Esophagus squamous epithelium (tissue), 5 donors: ENCODE measurements around the gene CDC73. TPM values are rescaled to one million over a fixed set of nuclear protein-coding genes. Genes with fewer than 3 reads are reported as not detected.
A peak's percentile ranks its signal among the peaks of the same experiment; 100 is the strongest.

Source experiments
- DNase-seq: peaks from one replicate; lab custom pipeline; 2025; lab: John Stamatoyannopoulos, UW
- H3K27ac ChIP-seq, 4 donors: fragments of 200-600 bp; sonication (generic); one replicate each; pipeline ENCODE4 v1.5.1; 2016 to 2019; ENCODE audit warnings: mild to moderate bottlenecking in 1 of 4
- H3K27me3 ChIP-seq, 4 donors: fragments of 200-600 bp; sonication (generic); 1 replicate in 3 of 4; 2 replicates in 1 of 4; pipeline versions ENCODE4 v1.5.1 to v1.6.0; 2017 to 2021; ENCODE audit warnings: antibody characterized with exemption in 1 of 4
- H3K36me3 ChIP-seq, 3 donors: fragments of 200-600 bp; sonication (generic); one replicate each; pipeline ENCODE4 v1.5.1; 2016 to 2019
- H3K4me1 ChIP-seq, 3 donors: fragments of 200-600 bp; sonication (generic); one replicate each; pipeline ENCODE4 v1.5.1; 2017 to 2019
- H3K4me3 ChIP-seq, 4 donors: fragments of 200-600 bp; sonication (generic); 1 replicate in 3 of 4; 2 replicates in 1 of 4; pipeline ENCODE4 v1.5.1; 2016 to 2019; ENCODE audit warnings: mild to moderate bottlenecking in 2 of 4, moderate library complexity in 1 of 4
- H3K9me3 ChIP-seq, 3 donors: fragments of 200-600 bp; sonication (generic); one replicate each; pipeline ENCODE4 v1.5.1; 2016 to 2019
- CTCF ChIP-seq, 6 experiments: fragments of 450-650 bp in 4 of 6; fragments of 200-600 bp in 2 of 6; sonication (generic) in 2 of 6; IDR thresholded peaks; one replicate each; pipeline ENCODE4 v1.5.1; 2016 to 2019; ENCODE audit warnings: antibody characterized with exemption in 6 of 6, mild to moderate bottlenecking in 4 of 6, moderate library complexity in 4 of 6
- POLR2A ChIP-seq, 4 donors: fragments of 450-650 bp; IDR thresholded peaks; one replicate each; pipeline ENCODE4 v1.6.1; 2017; ENCODE audit warnings: antibody characterized with exemption in 4 of 4, mild to moderate bottlenecking in 4 of 4, moderate library complexity in 3 of 4
- WGBS, 2 donors: methylation state at CpG; one replicate each; pipeline ENCODE4 v1.1.5; 2018; 5-methylcytosine and 5-hydroxymethylcytosine counted together
- intact Hi-C: fragments of 100-400 bp; cut with DNase I; formaldehyde crosslinking; loops from one replicate; pipeline ENCODE4 v1.15.0; 2022
- total RNA-seq, 4 donors: library from RNA; depleted of rRNA; stranded (reverse); fragments of >200 nt; gene quantifications; one replicate each; pipeline ENCODE4 v1.1.0, GENCODE V29; 2016
- donor health status: DM: yes; HTN: yes; CAD: no.

CDC73 gene
- total RNA-seq, 4 donors from 2014 or later: 17.3 to 39.5 (median 26.6) TPM

DNA sequence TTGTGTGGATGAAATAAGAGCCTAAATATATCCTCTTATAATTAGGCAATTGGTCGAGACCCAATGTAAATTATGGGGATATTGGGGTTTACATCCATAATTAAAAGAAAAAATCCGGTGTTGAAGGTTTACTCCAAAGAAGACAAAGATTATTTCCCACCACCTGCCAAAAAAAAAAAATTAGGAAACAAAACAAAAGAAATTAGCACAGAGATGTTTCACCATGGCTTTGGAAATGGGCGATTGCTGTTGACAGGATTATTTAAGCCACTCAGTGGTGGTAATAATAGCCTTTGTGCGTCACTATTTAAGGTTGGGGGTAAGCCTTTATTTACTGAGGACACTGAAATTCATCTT is 16.0 kb upstream of the CDC73 start:
- peaks cover 7 to 29% (median 8%) of the 10 kb centered on the region in 3 donors for H3K4me1 ChIP-seq
- peaks cover 0 to 2% (median 0%) of the 10 kb centered on the region in 3 donors for H3K36me3 ChIP-seq
- intact Hi-C loops: no loop called here
- TF ChIP-seq POLR2A (IDR thresholded peaks at IDR 0.05) (no peak), CTCF (IDR thresholded peaks at IDR 0.05) (no peak)
- no peaks in the 10 kb centered on the region for H3K9me3 ChIP-seq
- peak overlapping the region; percentile 69 to 88 (median 80) for H3K4me3 ChIP-seq
- no peak for DNase-seq
- peak overlapping the region; percentile 89 to 98 (median 94) for H3K27ac ChIP-seq
- WGBS, 2 donors: 26 to 29% methylated on average over 4 of the region's 4 CpGs
- no peaks in the 10 kb centered on the region for H3K27me3 ChIP-seq

DNA sequence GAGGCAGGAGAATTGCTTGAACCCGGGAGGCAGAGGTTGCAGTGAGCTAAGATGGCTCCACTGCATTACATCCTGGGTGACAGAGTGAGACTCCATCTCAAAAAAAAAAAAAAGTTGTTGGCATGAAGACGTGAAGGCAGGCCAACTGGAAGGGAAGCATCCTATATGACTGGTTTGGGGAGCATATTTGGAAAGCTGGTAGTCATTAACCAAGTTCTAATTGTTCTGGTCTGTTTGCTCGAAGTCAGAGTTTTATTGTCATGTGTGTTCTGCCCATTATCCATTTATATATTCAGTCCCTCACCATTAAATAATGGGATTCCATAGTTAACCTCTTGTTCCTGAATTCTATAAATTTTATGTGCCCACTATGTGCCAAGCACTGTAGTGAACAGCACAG is 13.4 kb upstream of the CDC73 start:
- intact Hi-C loops: no loop called here
- WGBS, 2 donors: 69 to 73% methylated on average over 3 of the region's 3 CpGs
- H3K4me1 ChIP-seq: peaks cover 7 to 26% (median 10%) of the 10 kb centered on the region in 3 donors
- no peaks in the 10 kb centered on the region for H3K36me3 ChIP-seq
- no peaks in the 10 kb centered on the region for H3K9me3 ChIP-seq
- no peak overlapping the region for H3K27ac ChIP-seq
- TF ChIP-seq POLR2A (IDR thresholded peaks at IDR 0.05) (no peak), CTCF (IDR thresholded peaks at IDR 0.05) (no peak)
- no peak overlapping the region for H3K4me3 ChIP-seq
- no peak for DNase-seq
- H3K27me3 ChIP-seq: no peaks in the 10 kb centered on the region

DNA sequence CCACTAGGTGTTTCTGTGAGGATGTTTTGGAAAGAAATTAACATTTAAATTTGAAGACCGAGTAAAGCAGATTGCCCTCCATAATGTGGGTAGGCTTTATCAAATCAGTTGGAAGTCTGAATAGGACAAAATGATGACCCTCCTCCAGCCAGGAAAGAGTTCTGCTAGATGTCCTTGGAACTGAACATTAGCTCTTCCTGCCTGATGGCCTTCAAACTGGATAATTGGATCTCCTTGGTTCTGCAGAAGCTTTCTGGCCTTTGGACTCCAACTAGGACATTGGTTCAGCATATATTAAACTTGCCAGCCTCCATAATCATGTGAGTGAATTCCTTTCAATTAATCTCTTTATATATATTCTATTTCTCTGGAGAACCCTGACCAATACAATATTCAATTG is 12.2 kb upstream of the CDC73 start:
- intact Hi-C loops: no loop called here
- no peak overlapping the region for H3K4me3 ChIP-seq
- 94 to 100% methylated on average over 1 of the region's 1 CpG for WGBS, 2 donors
- no peaks in the 10 kb centered on the region for H3K36me3 ChIP-seq
- TF ChIP-seq POLR2A (IDR thresholded peaks at IDR 0.05): no peak
- no peak for TF ChIP-seq CTCF (IDR thresholded peaks at IDR 0.05)
- H3K27me3 ChIP-seq: no peaks in the 10 kb centered on the region
- H3K4me1 ChIP-seq: peaks cover 0 to 16% (median 5%) of the 10 kb centered on the region in 3 donors
- DNase-seq: no peak
- H3K27ac ChIP-seq: no peak overlapping the region
- H3K9me3 ChIP-seq: no peaks in the 10 kb centered on the region

- Histone ChIP-seq H3K4me3 (no peak overlapping the region), H3K9me3 (no peaks in the 10 kb centered on the region), H3K36me3 (no peaks in the 10 kb centered on the region), H3K27ac (no peak overlapping the region), H3K4me1 (peaks cover 0 to 16% (median 5%) of the 10 kb centered on the region in 3 donors), H3K27me3 (no peaks in the 10 kb centered on the region)
- DNase-seq: no peak
- intact Hi-C loops: no loop called here
- TF ChIP-seq CTCF (IDR thresholded peaks at IDR 0.05): no peak
- no peak for TF ChIP-seq POLR2A (IDR thresholded peaks at IDR 0.05)
- 100% methylated on average over 1 of the region's 1 CpG for WGBS, 2 donors
These were observed 11.6 kb upstream of the CDC73 start for GRCh38 chr1:193110246-193110645.

- Histone ChIP-seq H3K27ac (peak overlapping the region in 1 of 4 donors; percentile 62), H3K27me3 (no peaks in the 10 kb centered on the region), H3K4me1 (peaks cover 0 to 12% (median 5%) of the 10 kb centered on the region in 3 donors), H3K9me3 (no peaks in the 10 kb centered on the region), H3K36me3 (no peaks in the 10 kb centered on the region), H3K4me3 (no peak overlapping the region)
- no peak for DNase-seq
- intact Hi-C loops: no loop called here
- WGBS, 2 donors: 83 to 86% methylated on average over 3 of the region's 3 CpGs
- TF ChIP-seq CTCF (IDR thresholded peaks at IDR 0.05) (no peak), POLR2A (IDR thresholded peaks at IDR 0.05) (no peak)
These were observed 11.0 kb upstream of the CDC73 start for GRCh38 chr1:193110864-193111263.
